ENCODE measurements around the gene TPH1. TPM values are rescaled to one million over a fixed set of nuclear protein-coding genes. Genes with fewer than 3 reads are reported as not detected.
A peak's percentile ranks its signal among the peaks of the same experiment; 100 is the strongest.
"Not testable (repeated sequence)": the region's sequence is repeated elsewhere in the genome, so short reads cannot be mapped to it uniquely, and the experiment has no call there.

TPH1 gene
- total RNA-seq, 1 donor from 2014 or later, result 0.55 TPM

DNA sequence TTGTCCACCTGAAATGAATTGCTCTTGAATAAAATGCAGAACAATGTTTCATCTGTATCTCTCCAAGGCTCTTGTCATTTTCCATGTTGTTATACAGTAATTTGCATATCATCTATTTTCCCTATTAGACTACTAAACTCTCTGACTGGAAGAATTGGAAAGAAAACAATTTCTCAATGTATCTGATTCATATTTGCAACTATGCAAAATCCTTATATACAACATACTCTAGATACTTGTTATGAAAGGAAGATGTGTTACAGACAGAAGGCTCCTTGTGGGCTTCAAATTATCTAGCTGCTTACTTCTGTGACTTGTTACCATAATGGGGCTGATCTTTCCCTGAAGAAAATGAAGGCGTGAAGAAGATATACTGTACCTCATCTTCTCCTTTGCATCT is 23.6 kb downstream of the TPH1 start:
- no peak for DNase-seq (ENCODE audit: low spot score)

DNA sequence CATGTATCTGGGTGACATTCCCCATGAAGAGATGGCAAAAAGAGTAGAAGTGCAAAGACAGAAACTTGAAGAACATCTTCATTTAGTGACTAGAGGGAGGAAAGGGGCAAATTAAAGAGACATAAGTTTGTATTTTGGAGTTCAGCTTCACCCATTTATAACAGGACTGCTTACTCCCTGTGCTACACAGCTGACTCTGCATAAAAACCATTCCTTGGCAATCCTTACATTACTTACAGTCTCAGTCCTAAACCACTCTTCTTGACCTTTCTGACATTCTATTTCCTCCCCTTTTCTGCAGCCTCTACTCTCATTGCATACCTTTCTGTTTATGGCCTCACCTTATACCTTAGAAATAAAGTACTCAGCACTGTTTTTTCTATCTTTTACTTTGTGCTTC is 26.4 kb downstream of the TPH1 start:
- DNase-seq (ENCODE audit: low spot score), result no peak

DNA sequence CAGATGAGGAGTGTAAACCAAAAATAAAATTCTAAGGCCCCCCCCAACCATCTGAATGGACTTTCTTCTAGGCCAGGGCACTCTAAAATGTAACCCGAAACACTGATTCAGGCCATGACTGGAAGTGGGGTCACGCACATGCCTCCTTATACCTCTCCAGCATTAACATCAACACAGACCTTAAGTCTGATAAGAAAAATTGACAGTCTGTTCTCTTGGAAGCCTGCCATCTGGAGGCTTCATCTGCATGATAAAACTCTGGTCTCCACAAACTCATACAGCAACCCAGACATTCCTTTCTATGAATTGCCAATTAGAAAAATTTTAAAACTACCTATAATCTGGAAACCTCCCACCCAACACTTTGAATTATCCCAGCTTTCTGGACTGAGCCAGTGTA is 29.3 kb downstream of the TPH1 start:
- DNase-seq (ENCODE audit: low spot score), result no peak

DNA sequence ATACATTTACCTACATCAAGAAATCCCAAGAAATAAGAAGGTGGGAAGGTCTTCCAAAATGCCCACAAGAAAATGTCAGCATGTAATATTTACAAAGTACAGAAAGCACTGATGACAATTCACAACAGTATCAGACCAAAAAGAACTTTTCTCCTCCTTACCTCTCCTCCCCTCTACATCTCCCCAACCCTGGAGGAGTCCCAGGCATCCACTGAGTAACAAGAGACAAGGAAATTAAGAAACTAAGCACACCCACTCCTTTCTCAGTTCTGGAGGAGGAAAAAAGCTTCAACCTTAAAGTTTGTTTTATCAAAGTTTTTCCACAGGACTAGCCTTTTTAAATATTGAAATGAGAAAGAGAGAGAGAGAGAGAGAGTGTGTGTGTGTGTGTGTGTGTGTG is 31.2 kb downstream of the TPH1 start:
- DNase-seq (ENCODE audit: low spot score), result no peak

DNA sequence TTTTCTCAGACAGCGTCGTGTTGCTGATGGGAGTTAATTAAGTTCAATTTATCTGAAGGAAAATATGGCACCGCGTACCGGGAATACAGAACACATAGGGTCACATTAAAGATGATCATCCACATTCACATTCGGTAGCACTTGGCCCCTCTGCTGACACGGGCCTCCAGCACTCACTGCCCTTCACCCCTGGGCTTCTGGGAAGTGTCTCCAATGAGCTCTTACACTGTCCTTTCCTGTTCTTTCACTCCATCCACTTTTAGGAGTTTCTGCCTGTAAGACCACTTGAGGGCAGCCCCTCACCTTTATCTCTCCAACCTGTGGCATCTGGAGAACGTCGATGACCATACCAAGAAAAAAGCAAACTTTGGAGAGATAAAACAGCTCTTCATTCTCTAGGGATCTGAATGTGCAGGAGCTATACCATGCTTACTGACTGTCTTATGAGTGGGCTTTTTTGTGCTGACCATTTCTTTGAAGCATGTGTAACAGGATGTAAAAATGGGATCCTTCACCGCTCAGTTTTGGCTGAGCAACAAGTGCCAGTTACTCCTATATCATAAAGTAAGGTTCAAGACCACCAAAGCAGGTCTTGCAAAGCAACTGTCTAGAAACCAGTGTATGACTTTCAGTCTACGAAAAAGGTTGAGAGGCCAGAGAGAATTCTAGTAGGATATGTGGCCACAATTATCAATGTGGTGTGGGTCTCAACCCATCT is 32.1 kb downstream of the TPH1 start:
- DNase-seq (ENCODE audit: low spot score), result no peak

DNA sequence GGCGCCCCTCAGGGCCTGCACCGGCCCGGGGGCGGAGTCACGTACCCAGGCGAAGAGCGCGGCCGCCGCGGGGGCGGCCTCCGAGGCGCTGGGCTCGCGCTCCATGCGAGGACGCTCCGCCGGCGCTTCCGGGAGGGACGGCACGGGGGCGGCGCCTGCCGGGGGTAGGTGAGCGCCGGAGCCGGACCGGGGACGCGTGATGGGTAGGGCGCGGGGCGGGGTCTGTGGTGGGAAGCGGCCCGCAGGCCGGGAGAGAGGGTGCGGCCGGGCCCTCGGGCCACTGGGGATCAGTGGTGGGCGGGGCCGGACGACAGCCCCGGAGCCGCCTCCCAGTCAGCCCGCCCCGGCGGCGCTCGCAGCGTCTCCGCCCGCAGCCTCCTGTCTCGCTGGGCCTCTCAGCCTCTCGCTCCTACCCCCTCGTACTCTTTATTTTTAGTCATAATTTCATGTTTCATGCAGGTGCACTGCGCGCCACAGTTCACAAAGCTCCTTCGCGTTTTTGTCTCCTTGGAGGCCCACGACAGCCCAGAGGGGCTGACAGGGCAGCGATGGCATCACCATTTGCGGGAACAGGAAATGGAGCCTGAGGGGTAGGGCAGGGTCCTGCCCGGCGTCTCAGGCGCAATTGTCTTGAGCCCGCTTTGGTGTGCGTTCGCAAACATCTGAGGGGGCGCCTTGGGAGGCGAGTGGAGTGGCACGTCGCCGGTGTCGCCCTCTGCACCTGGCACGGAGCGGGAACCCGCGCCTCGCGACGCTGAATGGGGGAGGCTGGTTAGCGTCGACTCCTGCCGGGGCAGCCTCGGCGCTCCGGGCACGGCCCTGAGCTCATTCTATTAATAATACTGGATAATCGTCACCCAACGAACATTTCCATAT is 32.9 kb downstream of the TPH1 start, which contains the start of gene SERGEF:
TSS of gene SERGEF (minus strand) at position 142 of the 876 bp plus-strand sequence. CDS start at position 105, 37 bp downstream.
- DNase-seq (ENCODE audit: low spot score), result peak; percentile 98

DNA sequence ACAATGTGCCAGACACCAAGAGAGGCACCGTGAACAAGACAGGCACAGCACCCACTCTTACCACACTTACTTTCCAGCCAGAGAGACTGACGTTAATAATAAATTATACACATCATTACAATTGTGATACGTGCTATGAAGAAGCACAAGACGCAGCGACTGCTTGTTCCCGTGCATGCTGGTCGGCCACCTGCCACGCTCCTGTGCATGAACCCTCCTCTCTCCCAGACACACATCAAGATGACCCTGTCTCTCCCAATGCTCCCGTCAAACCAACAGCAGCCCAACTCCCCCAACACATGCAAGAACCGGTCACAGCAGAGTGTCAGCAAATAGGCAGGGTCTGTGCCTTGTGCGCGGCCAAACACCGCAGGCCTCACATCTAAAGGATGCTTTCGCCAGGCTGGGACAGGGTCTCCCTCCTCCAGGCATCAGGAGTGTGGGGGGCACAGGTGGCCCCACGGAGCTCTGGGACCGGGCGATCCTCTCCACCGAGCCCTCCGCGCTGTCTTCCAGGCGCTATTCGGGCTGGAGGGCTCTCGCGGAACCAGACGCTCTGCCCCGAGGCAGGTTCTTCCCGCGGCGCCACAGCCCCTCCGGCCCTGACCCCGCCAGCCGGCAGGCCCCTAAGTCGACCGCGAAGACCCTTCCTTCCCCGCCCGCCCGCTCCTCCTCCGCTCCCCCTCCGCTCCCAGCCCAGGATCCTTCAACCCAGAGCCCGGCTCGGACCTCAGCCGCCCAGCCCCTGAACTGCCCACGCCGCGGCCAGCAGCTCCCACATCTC is 33.8 kb downstream of the TPH1 start:
- DNase-seq (ENCODE audit: low spot score), result no peak

DNA sequence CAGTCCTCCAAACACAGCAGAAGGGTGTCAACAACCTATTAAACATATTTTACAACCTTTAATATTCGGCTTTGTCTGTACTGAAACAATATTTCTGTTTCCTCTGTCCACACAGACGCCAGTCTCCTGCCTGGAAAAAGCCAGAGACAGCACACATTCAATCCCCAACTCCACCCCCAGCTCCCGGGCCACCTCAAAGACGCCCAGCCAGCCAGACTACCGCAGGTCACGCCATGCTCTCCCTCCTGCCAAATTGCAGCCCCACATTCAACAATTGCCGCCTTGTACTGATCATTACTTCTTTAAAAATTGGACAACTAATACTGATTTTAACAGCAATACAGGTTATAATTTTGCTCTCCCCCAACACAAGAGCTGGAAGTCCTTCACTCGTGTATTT is 34.4 kb downstream of the TPH1 start:
- no peak for DNase-seq (ENCODE audit: low spot score)

DNA sequence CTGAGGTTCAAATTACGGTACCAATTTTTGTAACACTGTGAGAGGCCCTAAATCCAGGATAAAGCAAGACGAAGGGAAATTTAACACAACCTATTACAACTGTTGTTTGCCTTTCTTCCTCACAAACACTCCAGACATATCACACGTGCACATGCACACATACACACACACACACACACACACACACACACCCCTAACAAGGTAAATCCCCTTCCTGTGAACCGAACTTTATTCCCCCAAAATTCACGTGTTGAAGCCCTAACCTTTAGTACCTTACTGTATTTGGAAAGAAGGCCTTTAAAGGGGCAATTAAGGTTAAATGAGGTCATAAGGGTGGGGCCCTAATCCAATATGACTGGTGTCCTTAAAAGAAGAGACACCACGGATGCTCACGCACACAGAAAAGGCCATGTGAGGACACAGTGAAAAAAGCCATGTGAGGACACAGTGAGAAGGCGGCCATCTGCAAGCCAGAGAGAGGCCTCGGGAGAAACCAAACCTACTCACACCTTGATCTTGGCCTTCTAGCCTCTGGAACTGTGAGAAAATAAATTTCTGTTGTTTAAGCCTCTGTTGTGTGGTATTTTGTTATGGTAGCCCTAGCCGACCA is 35.0 kb downstream of the TPH1 start:
- no peak for DNase-seq (ENCODE audit: low spot score)

DNA sequence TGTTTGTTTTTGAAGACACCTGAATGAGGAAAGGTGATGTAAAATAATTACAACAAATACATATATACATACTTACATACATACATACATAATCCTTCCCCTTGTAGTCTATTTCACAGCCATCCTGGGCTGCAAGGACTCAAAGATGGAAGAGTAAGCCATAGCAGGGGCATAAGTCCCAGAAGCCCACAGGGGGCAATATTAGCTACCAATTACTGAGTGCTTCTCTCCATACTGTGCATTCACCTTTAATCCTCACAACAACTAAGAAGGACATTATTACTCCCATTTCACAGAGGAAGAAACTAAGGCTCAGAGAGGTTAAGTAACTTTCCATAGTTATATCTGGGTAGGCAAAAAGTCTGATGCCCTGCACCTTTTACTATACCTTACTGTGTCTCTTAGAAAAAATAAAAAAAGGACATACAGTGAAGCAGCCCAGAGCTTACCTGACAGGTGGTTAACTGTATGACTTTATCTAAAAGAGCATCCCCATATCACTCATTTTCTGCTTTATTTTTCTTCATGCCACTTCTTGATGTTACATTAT is 35.9 kb downstream of the TPH1 start:
- no peak for DNase-seq (ENCODE audit: low spot score)

DNA sequence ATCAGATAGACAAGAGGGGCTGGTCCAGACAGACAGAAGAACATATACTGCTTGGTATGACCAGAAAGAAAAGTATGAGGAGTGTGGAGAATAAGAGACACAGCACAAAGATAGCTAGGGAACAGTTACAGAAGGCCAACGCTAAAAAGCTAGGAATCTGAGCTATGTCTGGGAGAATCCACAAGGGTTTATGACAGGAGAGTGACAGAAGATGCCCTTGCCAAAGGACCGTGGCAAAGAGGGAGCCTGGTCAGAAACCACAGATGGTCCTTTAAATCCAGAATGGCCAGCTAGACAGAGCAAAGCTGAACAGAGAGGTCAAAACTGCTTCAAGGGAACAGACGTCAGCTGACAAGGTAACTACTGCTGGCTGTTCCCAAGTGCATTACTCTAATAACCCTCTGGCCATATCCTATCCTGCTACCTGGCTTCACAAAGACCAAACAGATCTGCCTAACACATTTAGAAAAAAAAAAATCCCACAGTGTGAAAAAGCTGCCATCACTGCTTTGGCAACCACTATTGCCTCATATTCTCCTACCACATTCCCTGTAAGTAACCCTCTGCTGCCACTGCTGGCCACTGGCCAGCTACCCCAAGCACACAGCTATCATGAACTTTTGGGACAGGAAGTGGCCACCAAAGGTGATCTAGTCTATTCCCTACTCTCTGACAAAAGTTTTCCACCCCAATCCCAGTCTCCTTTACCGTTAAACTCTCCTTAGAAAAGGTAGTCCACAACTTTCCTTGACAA is 40.5 kb downstream of the TPH1 start:
- no peak for DNase-seq (ENCODE audit: low spot score)

DNA sequence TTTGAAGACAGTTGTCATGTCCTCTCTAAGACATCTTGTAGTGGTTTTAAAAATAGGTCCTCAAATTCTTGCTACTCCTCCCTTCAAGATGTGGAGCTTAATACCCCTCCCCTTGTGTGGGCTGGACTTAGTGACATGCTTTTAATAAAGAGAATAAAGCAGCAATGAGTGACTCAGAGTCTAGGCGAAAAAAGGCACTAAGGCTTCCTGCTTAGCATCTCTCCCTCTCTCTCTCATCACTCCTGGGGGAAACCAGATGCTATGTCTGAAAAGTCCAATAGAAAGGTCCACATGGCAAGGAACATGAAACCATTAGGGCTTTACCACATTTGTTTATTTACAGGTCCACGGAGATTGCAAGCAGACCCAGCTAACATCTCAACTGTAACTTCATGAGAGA is 44.9 kb downstream of the TPH1 start:
- DNase-seq (ENCODE audit: low spot score), result no peak

DNA sequence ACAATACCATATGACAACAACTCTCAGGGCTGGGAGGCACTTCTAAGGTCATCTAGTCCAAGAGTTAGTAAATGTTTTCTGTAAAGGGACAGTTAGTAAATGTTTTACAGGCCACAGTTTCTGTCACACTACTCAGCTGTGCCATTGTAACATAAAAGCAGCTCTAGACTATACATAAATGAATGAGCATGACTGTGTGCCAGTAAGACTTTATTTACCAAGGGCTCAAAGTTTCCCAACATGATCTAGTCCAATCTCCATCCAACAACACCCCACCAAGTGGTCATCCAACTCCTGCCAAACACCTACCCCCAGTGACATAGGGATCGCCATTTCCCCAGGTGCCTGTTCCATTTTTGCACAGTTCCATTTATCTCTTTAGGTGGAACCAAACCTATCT is 45.3 kb downstream of the TPH1 start:
- DNase-seq (ENCODE audit: low spot score), result no peak

DNA sequence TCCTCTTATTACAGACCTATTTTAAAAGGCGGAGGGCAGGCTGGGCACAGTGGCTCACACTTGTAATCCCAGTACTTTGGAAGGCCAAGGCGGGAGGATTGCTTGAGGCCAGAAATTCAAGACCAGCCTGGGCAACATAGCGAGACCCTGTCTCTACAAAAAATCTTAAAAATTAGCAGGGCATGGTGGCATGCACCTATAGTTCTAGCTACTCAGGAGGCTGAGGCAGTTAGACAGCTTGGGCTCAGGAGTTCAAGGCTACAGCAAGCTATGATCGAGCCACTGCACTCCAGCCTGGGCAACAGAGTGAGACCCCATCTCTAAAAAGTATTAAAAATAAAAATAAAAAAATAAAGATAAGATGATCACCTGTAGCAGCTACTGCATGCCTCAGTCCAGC is 45.9 kb downstream of the TPH1 start:
- DNase-seq (ENCODE audit: low spot score), result not testable (repeated sequence)

Other genes starting within 250 kb of the TPH1 start
- 23.6 TPM for gene SERGEF, start 33.2 kb downstream of the TPH1 start, total RNA-seq
- gene SAAL1, start 59.8 kb upstream of the TPH1 start, total RNA-seq, result 9.4 TPM
- gene MRGPRX3, start 86.3 kb upstream of the TPH1 start, total RNA-seq, result not detected
- gene MRGPRX4, start 126.6 kb upstream of the TPH1 start, total RNA-seq, result not detected
- 4.1 TPM for gene SAA4, start 190.5 kb upstream of the TPH1 start, total RNA-seq
- gene SAA2, start 202.4 kb upstream of the TPH1 start, total RNA-seq, result 700 TPM
- gene SAA1, start 220.0 kb upstream of the TPH1 start, total RNA-seq, result 5,251 TPM

Data from mesenteric fat pad (tissue), 1 donor.